GM18507 (cell line): ENCODE data around the gene PANK3.

Experiments used
- DNase-seq: peaks from one replicate; pipeline ENCODE4 v3.0.0; 2011; ENCODE audit warnings: low read depth; ENCODE audit not compliant: insufficient read length; ENCODE audit errors: extremely low spot score
- FAIRE-seq: peaks from 2 replicates; lab custom pipeline; 2011; peaks lifted over from hg19 to GRCh38; lab: Jason Lieb, UNC

PANK3 gene

DNA sequence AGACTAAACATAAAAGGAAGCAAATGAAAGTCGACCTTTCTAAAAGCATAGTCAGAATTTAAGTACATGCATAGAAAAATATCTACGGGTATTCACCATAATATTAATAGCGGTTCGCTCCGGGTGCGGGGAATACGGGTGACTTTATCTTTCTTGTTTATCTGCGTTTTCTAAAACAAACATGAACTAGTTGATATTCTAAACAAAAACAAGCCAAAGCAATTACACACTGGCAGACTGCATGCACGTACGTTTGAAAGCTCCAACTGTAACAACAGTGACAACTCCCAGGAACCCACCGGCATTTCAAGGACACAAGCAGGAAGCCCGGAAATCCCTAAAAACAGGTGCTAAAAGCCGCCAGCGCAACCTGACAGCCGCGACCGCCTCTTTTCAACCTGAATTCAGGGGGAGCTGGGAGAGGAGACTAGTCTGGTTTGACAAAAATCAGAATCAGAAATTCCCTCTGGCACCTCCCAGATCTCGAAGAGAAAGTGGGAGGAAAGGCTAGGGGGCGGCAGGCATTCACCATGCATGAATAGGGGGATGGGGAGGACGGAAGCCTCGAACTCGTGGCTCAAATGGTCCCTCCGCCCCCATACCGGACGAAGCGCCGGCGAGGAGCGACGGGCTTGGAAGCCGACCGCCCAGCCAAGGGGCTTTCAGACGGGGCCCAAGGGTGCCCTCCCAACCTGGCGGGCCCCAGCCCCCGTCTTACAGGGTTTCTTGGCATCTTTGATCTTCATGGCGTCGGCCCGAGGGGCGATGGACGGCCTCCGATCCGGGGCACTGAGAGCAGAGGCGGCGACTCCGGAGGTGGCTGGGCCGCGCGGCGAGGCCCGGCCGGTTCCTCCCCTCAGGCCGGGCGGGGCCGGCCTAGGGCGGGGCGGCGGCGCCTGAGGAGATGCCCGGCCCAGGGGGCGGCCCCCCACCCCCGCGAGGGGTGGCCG is at the start of gene PANK3:
TSS of gene PANK3 (minus strand) at position 831 of the 950 bp plus-strand sequence. CDS start at position 746, 85 bp downstream.
- FAIRE-seq: no peak

DNA sequence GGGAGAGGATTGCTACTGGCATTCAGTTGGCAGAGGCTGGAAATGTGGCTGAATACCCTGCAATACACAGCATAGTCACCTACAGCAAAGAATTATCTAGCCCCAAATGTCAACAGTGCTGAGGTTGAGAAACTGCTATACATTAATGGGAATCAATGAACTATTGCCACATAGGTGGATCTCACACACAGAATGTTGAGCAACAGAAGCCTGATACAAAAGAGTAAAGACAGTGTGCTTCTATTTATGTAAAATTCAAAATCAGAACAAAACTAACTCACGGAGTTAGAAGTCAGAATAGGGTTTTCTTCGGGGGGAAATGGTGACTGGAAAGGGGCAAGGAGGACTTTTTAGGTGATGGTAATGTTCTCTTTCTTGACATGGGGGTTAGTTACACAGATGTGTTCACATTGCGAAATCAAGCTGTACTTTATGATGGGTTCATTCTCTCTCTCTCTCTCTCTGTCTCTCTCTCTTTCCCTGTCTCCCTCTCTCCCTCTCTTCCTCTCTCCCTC is 45.7 kb upstream of the PANK3 start:
- FAIRE-seq: no peak
- no peak for DNase-seq

More for the DNA sequence above, at the start of gene PANK3:
- DNase-seq: peak; percentile 39

GRCh38 chr5:168620807-168621206 is 41.6 kb upstream of the PANK3 start:
- FAIRE-seq (no peak), DNase-seq (no peak)

DNA sequence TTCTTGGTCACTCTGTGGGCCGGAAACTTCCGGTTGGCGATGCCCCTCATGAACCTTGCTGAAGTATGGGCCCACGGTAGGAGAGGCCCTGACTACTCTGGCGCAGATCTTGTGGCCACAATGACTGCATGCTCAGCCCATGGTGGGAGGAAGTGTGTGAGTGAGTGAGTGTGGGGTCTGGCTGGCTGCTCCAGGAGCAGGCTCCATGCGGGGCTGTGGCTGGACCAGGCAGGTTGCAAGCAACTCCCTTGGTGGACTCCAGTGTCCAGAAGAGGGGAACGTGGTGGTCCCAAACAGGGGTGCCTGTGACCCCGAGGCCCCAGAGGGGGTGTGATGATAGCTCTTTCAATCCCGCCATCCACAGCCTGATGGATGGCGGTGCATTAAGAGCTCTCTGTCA is 35.5 kb upstream of the PANK3 start:
- DNase-seq (no peak), FAIRE-seq (no peak)

GRCh38 chr5:168613996-168614395 is 34.8 kb upstream of the PANK3 start:
- DNase-seq: no peak
- no peak for FAIRE-seq

DNA sequence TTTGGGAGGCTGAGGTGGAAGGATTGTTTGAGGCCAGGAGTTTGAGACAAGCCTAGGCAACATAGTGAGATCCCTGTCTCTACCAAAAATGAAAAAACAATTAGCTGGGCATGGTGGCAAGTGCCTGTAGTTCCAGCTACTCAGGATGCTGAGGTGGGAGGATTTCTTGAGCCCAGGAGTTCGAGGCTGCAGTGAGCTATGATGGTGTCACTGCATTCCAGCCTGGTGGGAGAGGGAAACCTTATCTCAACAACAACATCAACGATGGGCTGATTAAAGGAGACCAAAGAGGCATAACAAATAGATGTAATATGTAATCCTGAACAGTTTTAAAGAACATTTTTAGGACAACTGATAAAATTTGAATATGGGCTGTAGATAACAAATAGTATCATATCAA is 34.2 kb upstream of the PANK3 start:
- FAIRE-seq (no peak), DNase-seq (no peak)

DNA sequence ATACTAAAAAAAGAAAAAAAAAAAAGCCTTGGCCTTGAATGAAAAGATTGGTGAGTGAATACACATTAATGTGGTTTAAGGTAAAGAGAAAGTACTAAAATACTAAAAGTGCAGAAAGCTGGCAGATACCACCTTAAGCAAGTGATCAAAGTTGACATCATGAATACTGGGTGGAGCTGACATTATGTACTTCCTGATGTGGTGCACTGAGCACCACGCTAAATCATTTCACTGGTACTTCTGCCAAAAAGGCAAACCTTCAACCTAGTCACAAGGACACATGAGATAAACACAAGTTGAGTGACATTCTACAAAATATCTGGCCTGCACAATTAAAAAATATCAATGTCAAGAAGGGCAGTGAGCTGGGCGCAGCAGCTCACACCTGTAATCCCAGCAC is 33.8 kb upstream of the PANK3 start:
- DNase-seq (no peak), FAIRE-seq (no peak)

GRCh38 chr5:168612123-168612522 is 33.0 kb upstream of the PANK3 start:
- FAIRE-seq (no peak), DNase-seq (no peak)

GRCh38 chr5:168611165-168611564 is 32.0 kb upstream of the PANK3 start:
- FAIRE-seq (no peak), DNase-seq (no peak)

DNA sequence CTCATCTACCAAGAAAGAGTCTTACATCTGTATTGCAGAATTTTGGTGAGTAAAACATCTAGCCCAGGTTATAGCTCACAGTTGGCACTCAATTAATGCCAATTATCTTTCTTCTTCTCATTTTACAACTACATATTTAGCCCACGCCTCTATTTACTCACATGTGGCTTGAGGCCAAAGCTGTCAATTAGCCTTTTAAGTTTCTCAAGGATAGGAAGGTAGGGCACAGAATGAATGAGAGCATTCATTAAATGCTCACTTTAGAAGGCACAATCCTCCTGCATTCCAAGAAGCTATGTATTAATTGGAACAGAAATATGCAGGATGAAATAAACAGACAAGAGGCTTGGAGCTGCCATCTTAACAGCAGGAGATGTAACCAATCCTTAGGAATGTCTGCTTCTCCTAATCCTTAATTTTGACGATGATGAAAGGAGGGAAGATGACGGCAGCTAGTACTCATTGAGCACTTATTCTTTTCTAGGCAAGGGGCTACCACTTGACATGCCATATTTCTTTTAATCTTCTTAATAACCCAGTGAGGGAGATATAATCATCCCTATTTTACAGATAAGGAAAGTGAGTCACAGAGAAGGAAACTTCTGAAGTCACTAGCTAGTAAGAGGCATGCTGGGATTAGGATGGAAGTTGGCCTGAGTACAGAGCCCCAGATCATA is 30.8 kb upstream of the PANK3 start:
- FAIRE-seq: no peak
- no peak for DNase-seq

- DNase-seq (no peak), FAIRE-seq (no peak)
These were observed 29.7 kb upstream of the PANK3 start for GRCh38 chr5:168608821-168609220.

DNA sequence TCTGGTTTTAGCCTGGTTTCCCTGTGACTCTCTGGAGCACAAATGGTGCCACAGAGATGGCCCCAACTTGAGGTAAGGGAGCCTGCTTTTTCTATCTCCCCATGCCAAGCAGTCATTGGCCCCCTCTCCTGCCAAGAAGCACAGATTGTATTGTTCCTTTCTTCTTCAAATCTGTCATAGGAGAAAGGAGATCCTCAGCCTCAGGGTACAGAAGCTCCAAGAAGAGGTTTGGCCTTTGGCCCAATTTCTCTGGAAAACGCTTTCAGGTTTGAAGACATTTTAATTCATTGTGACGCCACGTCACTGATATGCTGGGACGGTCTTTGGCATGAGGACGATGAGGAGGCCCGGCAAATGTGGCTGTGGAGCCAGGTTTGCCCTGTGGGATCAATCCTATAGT is 29.2 kb upstream of the PANK3 start:
- DNase-seq: no peak
- no peak for FAIRE-seq

GRCh38 chr5:168607946-168608345 is 28.8 kb upstream of the PANK3 start:
- FAIRE-seq: peak; percentile 39

DNA sequence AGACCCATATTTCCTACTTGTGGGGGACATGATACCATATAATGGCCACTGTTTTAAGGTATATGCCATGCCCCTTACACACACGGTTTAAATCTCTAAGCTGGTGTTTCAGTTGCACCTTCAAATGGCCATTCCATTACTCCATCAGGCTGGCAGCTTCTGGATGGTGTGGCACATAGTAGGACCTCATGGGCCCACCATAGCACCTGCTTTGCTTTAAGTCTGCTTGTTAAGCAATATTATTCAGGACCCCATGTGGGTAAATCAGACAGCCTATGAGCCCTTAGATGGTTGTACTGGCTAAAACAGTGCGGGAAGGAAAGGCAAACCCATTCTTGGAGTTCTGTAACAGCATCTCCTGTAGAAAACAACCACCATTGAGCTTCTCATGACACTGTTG is 27.4 kb upstream of the PANK3 start:
- FAIRE-seq: no peak
- DNase-seq: no peak

More at GRCh38 chr5:168607946-168608345, 28.8 kb upstream of the PANK3 start:
- no peak for DNase-seq

DNA sequence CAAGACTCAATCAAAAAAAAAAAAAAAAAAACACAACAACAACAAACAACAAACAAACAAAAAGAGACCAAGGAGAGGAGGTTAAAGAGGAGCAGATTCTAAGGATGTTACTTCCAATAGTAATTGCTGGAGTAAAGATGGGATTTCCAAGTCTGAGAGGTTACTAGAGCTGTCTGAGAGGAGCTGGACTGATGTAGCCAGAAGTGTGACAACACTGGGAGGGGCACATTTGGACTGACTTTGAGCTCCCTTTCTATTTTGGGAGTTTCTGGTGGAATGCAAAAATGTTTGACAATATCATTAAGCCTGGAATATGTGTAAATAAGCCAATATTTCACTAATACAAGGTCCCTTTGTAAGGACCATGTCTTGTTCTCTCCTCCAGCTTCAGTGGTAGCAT is 25.3 kb upstream of the PANK3 start:
- no peak for FAIRE-seq
- DNase-seq: no peak

- FAIRE-seq (no peak), DNase-seq (no peak)
These were observed 24.6 kb upstream of the PANK3 start for GRCh38 chr5:168603746-168604145.

GRCh38 chr5:168602517-168602916 is 23.3 kb upstream of the PANK3 start:
- DNase-seq: no peak
- no peak for FAIRE-seq

GRCh38 chr5:168601972-168602371 is 22.8 kb upstream of the PANK3 start:
- FAIRE-seq (no peak), DNase-seq (no peak)

GRCh38 chr5:168600409-168600808 is 21.2 kb upstream of the PANK3 start:
- no peak for FAIRE-seq
- no peak for DNase-seq

DNA sequence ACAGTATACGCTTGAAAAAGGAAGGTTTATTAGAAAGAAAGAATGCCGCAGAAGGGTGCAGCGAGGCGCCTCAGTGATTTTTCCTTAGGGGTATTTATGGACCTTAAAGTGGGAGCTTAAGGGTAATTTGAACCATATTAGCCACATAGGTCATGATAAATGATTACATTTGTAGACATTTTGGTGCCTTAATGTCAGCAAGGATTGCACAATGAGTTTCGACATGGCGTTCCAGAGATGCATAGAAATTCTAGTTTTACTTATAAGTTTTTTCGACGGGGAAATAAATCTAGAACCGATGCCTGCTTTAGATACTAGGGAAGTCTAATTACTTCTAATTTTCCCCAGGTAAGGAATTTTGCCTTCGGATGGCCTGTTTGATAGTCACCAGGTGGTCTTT is 20.7 kb upstream of the PANK3 start:
- DNase-seq (no peak), FAIRE-seq (no peak)

- DNase-seq (no peak), FAIRE-seq (no peak)
These were observed 19.5 kb upstream of the PANK3 start for GRCh38 chr5:168598639-168599038.
